Measurements from ENCODE around the gene KMO.

- TF ChIP-seq POLR2A (IDR thresholded peaks at IDR 0.05; ENCODE audit: low read depth, low read length) = no peak
- TF ChIP-seq CTCF (IDR thresholded peaks at IDR 0.05; ENCODE audit: extremely low read depth in 1 of 2, insufficient read depth in 1 of 2, low read depth in 1 of 2, low read length in 2 of 2) = no peak
- no peak for TF ChIP-seq POLR2AphosphoS5 (IDR thresholded peaks at IDR 0.05; ENCODE audit: insufficient read depth, low read depth, low read length)
- no peak for TF ChIP-seq EZH2 (IDR thresholded peaks at IDR 0.05; ENCODE audit: borderline replicate concordance, low read depth, low read length, severe bottlenecking)
- TF ChIP-seq GATA2 (IDR thresholded peaks at IDR 0.05; ENCODE audit: insufficient read depth, insufficient read length, low read depth, low read length) = no peak
- no peak for TF ChIP-seq JUN (IDR thresholded peaks at IDR 0.05; ENCODE audit: borderline replicate concordance, insufficient read depth, insufficient read length, low read depth)
- TF ChIP-seq MAX (IDR thresholded peaks at IDR 0.05; ENCODE audit: insufficient read depth, insufficient read length) = no peak
- TF ChIP-seq FOS (IDR thresholded peaks at IDR 0.05; ENCODE audit: borderline replicate concordance, insufficient read depth, low read length) = no peak
- no peak for TF ChIP-seq MYC (IDR thresholded peaks at IDR 0.05; ENCODE audit: low read depth, low read length)
These were observed 686 bp downstream of the KMO start for GRCh38 chr1:241532864-241533263.

Measured in endothelial cell of umbilical vein (primary cell).